Measurements from ENCODE around the gene MC1R. TPM values are rescaled to one million over a fixed set of nuclear protein-coding genes. Genes with fewer than 3 reads are reported as not detected.

MC1R gene
- total and polyA plus RNA-seq, 2 of the 8 experiments (the other 6 are each of a cell fraction or from before 2014, with no cell fraction given): 2.2 to 2.9 TPM

GRCh38 chr16:89908236-89908635 is 10.4 kb upstream of the MC1R start:
- H3K4ac ChIP-seq (replicated peaks; ENCODE audit: insufficient read length, low read depth, low read length): no peak overlapping the region
- POLR2A ChIA-PET (ENCODE audit: partially characterized antibody): interaction anchor here (0.9 to 6.5 kb wide), 4 partner anchors 10 to 65 kb away, joined by 3 to 71 read pairs (median 10); partner anchors contain the start of genes MC1R and TUBB3
- no peak overlapping the region for H3K18ac ChIP-seq (ENCODE audit: extremely low read depth, low read length)
- WGBS, 2 experiments (ENCODE audit: extremely low coverage in 1 of 2, insufficient coverage in 1 of 2, insufficient read length in 1 of 2, insufficient replicate concordance in 2 of 2, low coverage in 1 of 2, low lambda C conversion rate in 2 of 2, missing lambda C conversion rate in 1 of 2): no CpG with 5 or more reads among the region's 4 CpGs
- no peak overlapping the region for H2BK20ac ChIP-seq (ENCODE audit: low read length)
- no peak overlapping the region for H2AFZ ChIP-seq (ENCODE audit: low read length)
- H2BK120ac ChIP-seq (replicated peaks; ENCODE audit: low read depth, low read length): no peak overlapping the region
- H4K5ac ChIP-seq (ENCODE audit: insufficient read length, low read depth, low read length): no peak overlapping the region
- no peak overlapping the region for H3K4me3 ChIP-seq (ENCODE audit: extremely low read depth in 1 of 4, insufficient read depth in 2 of 4, low read depth in 3 of 4, low read length in 4 of 4)
- no peaks in the 10 kb centered on the region for H3K79me2 ChIP-seq (ENCODE audit: control insufficient read depth in 1 of 2, insufficient read depth in 2 of 2, low read length in 2 of 2)
- no peak overlapping the region for H2BK15ac ChIP-seq (ENCODE audit: low read length)
- H3K14ac ChIP-seq (ENCODE audit: insufficient read length): no peak overlapping the region
- peaks cover 0 to 2% (median 0%) of the 10 kb centered on the region in 4 experiments; a peak in 4 of 7 replicates for H3K4me1 ChIP-seq (replicated peaks in 1 of 4; ENCODE audit: control insufficient read depth in 3 of 4, insufficient read depth in 4 of 4, low read length in 3 of 4)
- H3K23ac ChIP-seq (ENCODE audit: insufficient read length): no peak overlapping the region
- no peak overlapping the region for H2AK5ac ChIP-seq (ENCODE audit: low read depth, low read length)
- H3K27ac ChIP-seq (ENCODE audit: low read depth, low read length): no peak overlapping the region
- no peak overlapping the region for H3K4me2 ChIP-seq (ENCODE audit: insufficient read depth in 1 of 2, low read depth in 2 of 2, low read length in 2 of 2)
- H3K36me3 ChIP-seq (ENCODE audit: control insufficient read depth in 2 of 4, insufficient read depth in 4 of 4, low read length in 3 of 4): peaks cover 2 to 17% (median 9%) of the 10 kb centered on the region in 4 experiments; a peak in 7 of 8 replicates
- no peaks in the 10 kb centered on the region; the same call in 1 of the 2 replicates for H3K23me2 ChIP-seq (ENCODE audit: low read depth, low read length)
- H3K56ac ChIP-seq (replicated peaks; ENCODE audit: insufficient read length, low read depth, low read length): no peak overlapping the region
- no peak for DNase-seq (ENCODE audit: low read depth in 1 of 2, low spot score in 2 of 2)
- TF ChIP-seq CTBP2 (IDR thresholded peaks at IDR 0.05; ENCODE audit: borderline replicate concordance, insufficient read depth, insufficient read length, low read length): no peak
- TF ChIP-seq BACH1 (IDR thresholded peaks at IDR 0.05; ENCODE audit: low read length): peak; percentile 75
- no peak for TF ChIP-seq GABPA (IDR thresholded peaks at IDR 0.05; ENCODE audit: borderline replicate concordance, insufficient read depth, low read length)
- no peak for TF ChIP-seq KDM1A (IDR thresholded peaks at IDR 0.05; ENCODE audit: borderline replicate concordance, low read length)
- TF ChIP-seq SIRT6 (IDR thresholded peaks at IDR 0.05; ENCODE audit: low read length): no peak
- TF ChIP-seq SRF (IDR thresholded peaks at IDR 0.05; ENCODE audit: low read depth, low read length): no peak
- no peaks in the 10 kb centered on the region for H3K27me3 ChIP-seq (replicated peaks in 1 of 4; ENCODE audit: control insufficient read depth in 3 of 4, extremely low read depth in 1 of 4, insufficient read depth in 3 of 4, low read length in 3 of 4)
- H3K9ac ChIP-seq (replicated peaks in 1 of 4; ENCODE audit: extremely low read depth in 1 of 4, low read depth in 3 of 4, low read length in 3 of 4): no peak overlapping the region
- no peaks in the 10 kb centered on the region for H4K20me1 ChIP-seq (replicated peaks in 1 of 2; ENCODE audit: control insufficient read depth in 1 of 2, insufficient read depth in 2 of 2, low read length in 2 of 2)
- no peak overlapping the region for H2BK5ac ChIP-seq (ENCODE audit: low read depth, low read length)
- H3K79me1 ChIP-seq (ENCODE audit: low read depth, low read length): no peaks in the 10 kb centered on the region
- FAIRE-seq: no peak
- H4K91ac ChIP-seq (replicated peaks; ENCODE audit: insufficient read length, low read length): no peak overlapping the region
- H2BK12ac ChIP-seq (ENCODE audit: low read depth, low read length): no peak overlapping the region
- CTCF ChIA-PET (ENCODE audit: partially characterized antibody): interaction anchor here (0.9 to 5.9 kb wide), 6 partner anchors 13 to 170 kb away, joined by 3 to 70 read pairs (median 11); partner anchors contain the start of genes MC1R and TUBB3
- H3K9me3 ChIP-seq (ENCODE audit: insufficient read depth in 2 of 2, low read depth in 1 of 2, low read length in 1 of 2): peaks cover 0 to 19% of the 10 kb centered on the region in 2 experiments; a peak in 3 of 4 replicates
- H4K8ac ChIP-seq (ENCODE audit: extremely low read depth, insufficient read depth, low read length): no peak overlapping the region
